Measurements from ENCODE around the gene MRPL21.
A peak's percentile ranks its signal among the peaks of the same experiment; 100 is the strongest.

Gene MRPL21

DNA sequence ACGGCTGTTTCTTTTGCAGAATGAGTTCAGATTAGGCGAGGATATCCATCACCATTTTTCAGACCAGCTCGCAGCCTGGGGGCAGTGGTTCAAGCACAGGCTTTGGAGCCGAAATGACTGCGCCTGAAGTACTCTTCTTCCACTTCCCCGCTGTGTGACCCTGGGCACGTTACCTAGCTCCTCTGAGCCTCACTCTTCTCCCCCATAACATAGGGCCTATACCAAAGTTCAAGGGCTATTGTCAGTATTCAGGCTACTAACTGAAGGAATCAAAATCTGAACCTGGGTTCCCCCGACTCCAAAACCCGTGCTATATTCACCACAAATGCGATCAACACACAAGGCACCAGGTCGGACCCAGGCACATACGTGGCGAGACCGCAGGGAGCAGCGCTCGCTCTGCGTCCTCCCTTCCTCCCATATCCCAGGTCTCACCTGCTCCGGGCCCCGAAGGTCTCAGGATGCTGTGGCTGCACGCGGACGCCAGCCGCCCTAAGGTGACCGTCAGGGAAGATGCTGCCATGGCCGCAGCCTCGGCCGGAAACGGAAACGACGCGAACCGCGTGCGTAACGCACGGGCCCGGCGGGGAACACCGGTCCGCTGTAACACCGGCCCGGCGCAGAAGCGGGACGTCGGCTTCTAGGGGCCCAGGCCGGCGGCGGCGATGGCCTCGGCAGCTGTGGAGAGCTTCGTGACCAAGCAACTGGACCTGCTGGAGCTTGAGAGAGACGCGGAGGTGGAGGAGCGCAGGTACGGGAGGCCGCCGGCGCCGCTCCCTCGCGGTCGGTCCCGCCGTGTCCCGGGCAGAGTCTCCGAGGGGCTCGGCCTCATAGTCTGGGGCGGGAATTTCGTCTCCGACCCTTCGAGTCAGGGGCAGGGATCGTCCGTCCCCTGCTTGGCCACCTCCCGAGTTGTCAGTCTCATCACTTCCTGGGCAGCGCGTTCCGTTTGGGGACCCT, at the start of gene MRPL21, which contains the start of gene IGHMBP2:
TSS of gene MRPL21 (minus strand) at position 545 of the 960 bp plus-strand sequence. CDS start at position 523, 22 bp downstream.
TSS of gene IGHMBP2 (plus strand) at position 604 of the 960 bp plus-strand sequence. CDS start at position 666, 62 bp downstream.
- in situ Hi-C loops (cut with MboI; ENCODE audit: low sequenced_read_pairs, unreplicated experiment), result no loop called here
- DNase-seq (ENCODE audit: low spot score), result peak; percentile 96
- TF ChIP-seq, protein P1, sequence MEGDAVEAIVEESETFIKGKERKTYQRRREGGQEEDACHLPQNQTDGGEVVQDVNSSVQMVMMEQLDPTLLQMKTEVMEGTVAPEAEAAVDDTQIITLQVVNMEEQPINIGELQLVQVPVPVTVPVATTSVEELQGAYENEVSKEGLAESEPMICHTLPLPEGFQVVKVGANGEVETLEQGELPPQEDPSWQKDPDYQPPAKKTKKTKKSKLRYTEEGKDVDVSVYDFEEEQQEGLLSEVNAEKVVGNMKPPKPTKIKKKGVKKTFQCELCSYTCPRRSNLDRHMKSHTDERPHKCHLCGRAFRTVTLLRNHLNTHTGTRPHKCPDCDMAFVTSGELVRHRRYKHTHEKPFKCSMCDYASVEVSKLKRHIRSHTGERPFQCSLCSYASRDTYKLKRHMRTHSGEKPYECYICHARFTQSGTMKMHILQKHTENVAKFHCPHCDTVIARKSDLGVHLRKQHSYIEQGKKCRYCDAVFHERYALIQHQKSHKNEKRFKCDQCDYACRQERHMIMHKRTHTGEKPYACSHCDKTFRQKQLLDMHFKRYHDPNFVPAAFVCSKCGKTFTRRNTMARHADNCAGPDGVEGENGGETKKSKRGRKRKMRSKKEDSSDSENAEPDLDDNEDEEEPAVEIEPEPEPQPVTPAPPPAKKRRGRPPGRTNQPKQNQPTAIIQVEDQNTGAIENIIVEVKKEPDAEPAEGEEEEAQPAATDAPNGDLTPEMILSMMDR (IDR thresholded peaks at IDR 0.05; ENCODE audit: borderline replicate concordance, control extremely low read depth, extremely low read depth, insufficient read depth, missing control alignments), result no peak

DNA sequence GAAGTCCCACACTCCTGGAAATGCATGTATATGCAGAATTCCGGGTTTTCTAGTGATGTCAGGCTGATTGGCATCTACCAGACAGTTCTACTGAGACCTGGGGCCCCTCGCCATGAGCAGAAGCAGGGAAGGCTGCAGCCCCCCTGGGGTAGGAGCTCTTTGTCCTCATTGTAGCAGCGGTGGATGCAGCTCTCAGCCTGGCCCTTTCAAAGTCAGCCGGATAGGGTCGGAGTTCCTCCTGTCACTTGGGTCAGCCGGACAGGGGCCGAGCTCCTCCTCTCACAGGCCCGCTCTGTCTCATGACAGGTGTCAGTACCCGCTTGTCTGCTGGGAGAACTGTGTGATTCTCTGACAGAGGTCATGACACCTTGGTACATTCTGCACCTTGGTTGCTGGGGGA, 47.1 kb upstream of the MRPL21 start:
- TF ChIP-seq, protein P1 (IDR thresholded peaks at IDR 0.05; ENCODE audit: borderline replicate concordance, control extremely low read depth, extremely low read depth, insufficient read depth, missing control alignments), result no peak
- DNase-seq (ENCODE audit: low spot score), result no peak
- in situ Hi-C loops (cut with MboI; ENCODE audit: low sequenced_read_pairs, unreplicated experiment), result no loop called here

DNA sequence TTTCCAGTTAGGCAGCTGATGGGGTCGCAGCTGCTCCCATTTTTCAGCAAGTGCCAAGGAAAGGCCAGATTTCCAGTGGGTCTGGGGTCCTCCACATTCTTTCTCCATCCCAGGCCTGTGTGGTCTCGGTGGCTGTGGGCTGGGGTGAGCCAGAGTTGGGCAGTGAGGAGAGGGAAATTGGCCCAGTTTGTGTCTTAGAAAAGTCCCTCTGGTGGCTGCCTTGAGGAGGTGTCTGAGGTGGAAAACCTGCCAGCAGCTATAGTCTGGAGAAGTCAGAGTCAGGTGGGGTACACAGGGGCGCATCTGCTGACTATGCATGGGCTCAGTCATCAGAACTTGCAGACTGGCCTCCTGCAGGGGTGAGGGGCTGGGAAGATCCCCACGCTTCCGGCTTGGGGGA, 46.6 kb upstream of the MRPL21 start:
- TF ChIP-seq, protein P1 (IDR thresholded peaks at IDR 0.05; ENCODE audit: borderline replicate concordance, control extremely low read depth, extremely low read depth, insufficient read depth, missing control alignments), result no peak
- in situ Hi-C loops (cut with MboI; ENCODE audit: low sequenced_read_pairs, unreplicated experiment), result no loop called here
- peak; percentile 62 for DNase-seq (ENCODE audit: low spot score)

DNA sequence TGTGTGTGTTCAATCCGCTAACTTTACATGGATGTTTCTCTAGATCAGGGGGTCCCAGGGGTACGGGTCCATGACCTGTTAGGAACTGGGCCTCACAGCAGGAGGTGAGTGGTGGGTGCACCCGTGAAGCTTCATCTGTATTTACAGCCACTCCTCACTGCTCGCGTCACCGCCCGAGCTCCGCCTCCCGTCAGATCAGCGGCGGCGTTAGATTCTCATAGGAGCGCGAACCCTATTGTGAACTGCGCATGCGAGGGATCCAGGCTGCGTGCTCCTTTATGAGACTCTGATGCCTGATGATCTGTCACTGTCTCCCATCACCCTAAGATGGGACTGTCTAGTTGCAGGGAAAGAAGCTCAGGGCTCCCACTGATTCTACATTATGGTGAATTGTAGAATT, 45.3 kb upstream of the MRPL21 start:
- in situ Hi-C loops (cut with MboI; ENCODE audit: low sequenced_read_pairs, unreplicated experiment), result no loop called here
- TF ChIP-seq, protein P1 (IDR thresholded peaks at IDR 0.05; ENCODE audit: borderline replicate concordance, control extremely low read depth, extremely low read depth, insufficient read depth, missing control alignments), result no peak
- DNase-seq (ENCODE audit: low spot score), result no peak

DNA sequence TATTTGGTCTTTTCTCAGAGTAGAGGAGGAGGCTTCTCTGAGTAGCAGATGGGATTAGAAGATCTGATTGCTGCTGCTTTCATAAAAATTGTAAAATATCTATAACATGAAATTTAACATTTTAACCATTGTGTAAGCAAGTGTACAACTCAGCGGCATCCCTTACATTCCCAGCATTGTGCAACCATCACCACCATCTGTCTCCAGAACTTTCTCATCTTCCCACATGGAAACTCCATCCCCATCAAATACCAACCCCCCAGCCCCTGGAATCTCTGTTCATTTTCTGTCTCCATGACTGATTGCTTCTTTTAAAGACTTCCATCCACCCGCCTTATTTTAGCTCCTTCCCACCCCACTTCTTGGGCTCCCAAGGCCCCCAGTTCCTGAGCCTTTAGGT, 44.9 kb upstream of the MRPL21 start:
- TF ChIP-seq, protein P1 (IDR thresholded peaks at IDR 0.05; ENCODE audit: borderline replicate concordance, control extremely low read depth, extremely low read depth, insufficient read depth, missing control alignments), result no peak
- in situ Hi-C loops (cut with MboI; ENCODE audit: low sequenced_read_pairs, unreplicated experiment), result no loop called here
- DNase-seq (ENCODE audit: low spot score), result no peak

DNA sequence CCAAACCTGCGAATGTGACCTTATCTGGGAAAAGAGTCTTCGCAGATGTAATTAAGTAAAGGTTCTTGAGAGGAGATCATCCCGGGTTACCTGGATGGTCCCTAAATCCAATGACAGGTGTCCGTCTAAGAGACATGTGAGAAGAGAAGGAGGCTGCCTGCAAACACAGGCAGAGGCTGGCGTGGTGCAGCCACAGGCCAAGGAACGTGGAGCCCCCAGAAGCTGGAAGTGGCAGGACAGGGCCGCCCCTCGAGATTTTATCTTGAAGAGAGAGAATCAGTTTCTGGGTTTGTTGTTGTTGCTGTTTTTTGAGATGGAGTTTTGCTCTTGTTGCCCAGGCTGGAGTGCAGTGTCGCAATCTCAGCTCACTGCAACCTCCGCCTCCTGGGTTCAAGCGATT, 43.5 kb upstream of the MRPL21 start:
- DNase-seq (ENCODE audit: low spot score), result no peak
- TF ChIP-seq, protein P1 (IDR thresholded peaks at IDR 0.05; ENCODE audit: borderline replicate concordance, control extremely low read depth, extremely low read depth, insufficient read depth, missing control alignments), result no peak
- in situ Hi-C loops (cut with MboI; ENCODE audit: low sequenced_read_pairs, unreplicated experiment), result no loop called here
